K562 (cell line): ENCODE results near the gene DEPDC1.

Experiments used
- MAX ChIP-seq: sonication (generic); formaldehyde crosslinking; IDR thresholded peaks from 2 replicates; pipeline ENCODE4 v1.9.0; 2022; ENCODE audit warnings: mild to moderate bottlenecking, missing genetic modification reagents
- TSHZ1 ChIP-seq: fragments of 250-450 bp; sonication (Bioruptor Pico); IDR thresholded peaks from 2 replicates; pipeline ENCODE4 v1.4.0; 2020; ENCODE audit warnings: mild to moderate bottlenecking, moderate library complexity
- ZNF274 ChIP-seq: IDR thresholded peaks from 2 replicates; pipeline ENCODE4 v1.6.1; 2011; ENCODE audit warnings: low read depth, mild to moderate bottlenecking, low read length, moderate library complexity, borderline replicate concordance

- TF ChIP-seq MAX (no peak), ZNF274 (no peak), TSHZ1 (CRISPR knock-in tag) (no peak)
Measured at GRCh38 chr1:68459091-68459490, 37.8 kb downstream of the DEPDC1 start.
